VCaP (cell line): ENCODE results near the gene RBMS3.

ENCODE experiments used
- H3K27ac ChIP-seq: fragments of 450-650 bp; 2 replicates; pipeline ENCODE4 v1.5.1; 2017
- CTCF ChIP-seq: fragments of 450-650 bp; conservative IDR thresholded peaks from 2 replicates; pipeline ENCODE4 v1.5.1; 2017; ENCODE audit warnings: mild to moderate bottlenecking, moderate library complexity

RBMS3 gene

GRCh38 chr3:30011237-30011803, 730.4 kb downstream of the RBMS3 start:
- no peak for TF ChIP-seq CTCF

GRCh38 chr3:30012941-30013543, 732.2 kb downstream of the RBMS3 start:
- no peak overlapping the region for H3K27ac ChIP-seq
- TF ChIP-seq CTCF, result peak; percentile 92

More at GRCh38 chr3:30011237-30011803, 730.4 kb downstream of the RBMS3 start:
- H3K27ac ChIP-seq, result no peak overlapping the region

- H3K27ac ChIP-seq, result no peak overlapping the region
- no peak for TF ChIP-seq CTCF
These were observed 737.0 kb downstream of the RBMS3 start for GRCh38 chr3:30017901-30018300.

- TF ChIP-seq CTCF, result no peak
- no peak overlapping the region for H3K27ac ChIP-seq
These were observed 739.5 kb downstream of the RBMS3 start for GRCh38 chr3:30020380-30020779.

- TF ChIP-seq CTCF, result no peak
- H3K27ac ChIP-seq, result no peak overlapping the region
These were observed 743.6 kb downstream of the RBMS3 start for GRCh38 chr3:30024466-30024865.

- no peak for TF ChIP-seq CTCF
- H3K27ac ChIP-seq, result no peak overlapping the region
These were observed 746.0 kb downstream of the RBMS3 start for GRCh38 chr3:30026851-30027250.

- no peak for TF ChIP-seq CTCF
- no peak overlapping the region for H3K27ac ChIP-seq
These were observed 753.5 kb downstream of the RBMS3 start for GRCh38 chr3:30034246-30034991.
